GM19438 (cell line): ENCODE measurements around the gene KATNB1.
"Not testable (repeated sequence)": the region's sequence is repeated elsewhere in the genome, so short reads cannot be mapped to it uniquely, and the experiment has no call there.

ENCODE experiments used
- ATAC-seq: cut with Tn5 transposase; IDR thresholded peaks from one replicate; pipeline ENCODE4 v1.9.1; 2021; ENCODE audit warnings: low read depth; ENCODE audit not compliant: unreplicated experiment

Gene KATNB1

GRCh38 chr16:57700781-57701551 is 34.6 kb upstream of the KATNB1 start:
- ATAC-seq, result no peak

- no peak for ATAC-seq
Observed at GRCh38 chr16:57701759-57702371, 33.7 kb upstream of the KATNB1 start.

GRCh38 chr16:57703416-57704010 is 32.1 kb upstream of the KATNB1 start:
- ATAC-seq, result no peak

DNA sequence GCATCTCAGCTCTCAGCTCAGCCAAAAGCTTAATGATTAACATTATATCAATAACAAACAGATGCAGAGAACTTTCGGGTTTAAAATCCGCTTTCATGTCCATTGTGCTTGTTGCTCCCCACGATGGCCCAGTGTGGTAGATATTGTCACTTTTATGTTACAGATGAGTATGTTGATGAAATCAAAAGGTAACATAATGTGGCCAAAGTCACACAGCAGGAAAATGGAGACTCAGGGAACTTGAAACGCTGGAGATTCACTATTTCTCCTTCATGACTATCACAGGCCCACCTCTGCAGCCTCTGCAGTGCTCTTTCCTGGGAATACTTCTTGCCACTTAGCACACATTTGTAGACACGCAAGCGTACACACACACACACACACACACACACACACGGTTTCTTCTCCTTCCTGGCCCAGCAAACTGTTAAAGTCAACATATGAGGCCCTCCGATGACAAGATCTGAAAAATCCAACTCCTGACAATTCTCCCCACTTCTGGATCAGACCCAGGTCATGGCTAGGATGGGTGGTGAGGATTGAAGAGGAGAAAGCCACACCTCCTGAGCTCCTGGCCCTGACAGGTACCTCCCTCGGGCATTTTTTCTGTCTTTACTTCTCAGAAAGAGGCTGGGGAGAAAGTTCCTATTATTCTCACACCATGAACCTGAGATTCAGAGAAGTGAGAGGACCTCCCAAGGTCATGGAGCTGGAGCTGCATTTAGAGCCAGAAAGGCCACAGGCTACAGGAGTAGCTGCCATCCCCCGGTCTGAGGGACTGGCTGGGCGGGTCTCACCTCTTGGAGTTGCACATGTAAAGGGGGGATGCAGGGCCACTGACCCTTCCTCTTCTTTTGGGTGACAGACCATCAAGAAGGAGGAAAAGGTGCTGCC is 31.3 kb upstream of the KATNB1 start:
- ATAC-seq, result no peak

DNA sequence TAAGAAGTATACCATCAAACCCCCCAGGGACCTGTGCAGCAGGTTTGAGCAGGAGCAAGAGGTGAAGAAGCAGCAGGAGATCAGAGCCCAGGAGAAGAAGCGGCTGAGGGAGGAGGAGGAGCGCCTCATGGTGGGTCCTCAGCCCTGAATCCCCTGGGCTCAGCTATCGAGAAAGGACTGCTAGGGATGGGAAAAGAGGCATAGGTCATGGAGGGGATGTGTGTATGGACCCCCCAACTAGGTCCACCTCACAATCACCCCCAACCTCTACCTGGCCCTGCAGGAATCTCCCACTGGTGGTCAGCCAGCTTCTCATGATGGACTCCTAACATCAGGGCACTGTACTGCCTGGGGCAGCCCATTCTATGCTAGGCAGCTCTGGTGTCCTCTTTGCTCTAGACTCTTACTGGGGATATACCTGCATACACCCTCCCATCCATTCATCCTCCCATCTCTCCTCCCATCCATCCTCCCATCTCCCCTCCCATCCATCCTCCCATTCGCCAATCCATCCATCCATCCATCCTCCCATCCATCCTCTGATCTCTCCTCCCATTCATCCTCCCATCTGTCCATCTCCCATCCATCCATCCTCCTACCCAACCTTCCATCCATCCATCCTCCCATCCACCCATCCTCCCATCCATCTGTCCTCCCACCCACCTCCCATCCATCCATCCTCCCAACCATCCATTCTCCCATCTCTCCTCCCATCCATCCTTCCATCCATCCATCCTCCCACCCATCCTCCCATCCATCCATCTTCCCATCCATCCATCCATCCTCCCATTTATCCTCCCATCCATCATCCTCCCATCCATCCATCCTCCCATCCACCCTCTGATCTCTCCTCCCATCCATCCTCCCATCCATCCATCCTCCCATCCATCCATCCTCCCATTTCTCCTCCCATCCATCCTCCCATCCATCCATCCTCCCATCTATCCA is 30.4 kb upstream of the KATNB1 start:
- ATAC-seq, result no peak

DNA sequence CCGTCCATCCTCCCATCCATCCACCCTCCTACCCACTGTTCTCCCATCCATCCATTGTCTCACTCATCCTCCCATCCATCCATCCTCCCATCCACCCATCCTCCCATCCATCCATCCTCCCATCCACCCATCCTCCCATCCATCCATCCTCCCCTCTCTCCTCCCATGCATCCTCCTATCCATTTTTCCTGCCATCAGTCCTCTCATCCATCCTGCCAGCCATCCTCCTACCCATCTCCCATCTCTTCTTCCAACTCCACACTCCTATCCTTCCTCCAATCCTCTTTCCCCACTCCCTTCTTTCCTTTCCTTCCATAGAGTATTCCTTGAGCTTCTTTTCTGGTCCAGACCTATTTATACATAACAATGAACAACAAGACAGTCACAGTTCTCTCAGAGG is 28.9 kb upstream of the KATNB1 start:
- no peak for ATAC-seq

- no peak for ATAC-seq
Observed at GRCh38 chr16:57707331-57707730, 28.2 kb upstream of the KATNB1 start.

DNA sequence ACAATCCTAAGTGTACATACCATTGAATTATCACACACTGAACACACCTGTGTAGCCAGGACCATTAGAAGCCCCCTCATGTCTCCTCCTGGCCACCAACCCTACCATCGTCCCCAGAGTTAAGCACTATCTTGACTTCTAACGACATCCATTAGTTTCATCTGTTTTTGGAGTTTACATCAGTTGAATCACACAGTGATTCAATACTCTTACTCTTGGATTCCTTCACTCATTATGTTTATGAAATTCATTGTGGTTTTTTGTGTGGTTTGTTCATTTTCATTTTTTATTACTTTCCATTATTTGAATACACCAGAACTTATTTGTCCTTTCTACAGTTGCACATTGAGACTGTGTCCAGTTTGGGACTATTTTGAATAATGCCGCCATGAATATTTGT is 27.4 kb upstream of the KATNB1 start:
- no peak for ATAC-seq

- ATAC-seq, result no peak
Observed at GRCh38 chr16:57709663-57710062, 25.9 kb upstream of the KATNB1 start.

DNA sequence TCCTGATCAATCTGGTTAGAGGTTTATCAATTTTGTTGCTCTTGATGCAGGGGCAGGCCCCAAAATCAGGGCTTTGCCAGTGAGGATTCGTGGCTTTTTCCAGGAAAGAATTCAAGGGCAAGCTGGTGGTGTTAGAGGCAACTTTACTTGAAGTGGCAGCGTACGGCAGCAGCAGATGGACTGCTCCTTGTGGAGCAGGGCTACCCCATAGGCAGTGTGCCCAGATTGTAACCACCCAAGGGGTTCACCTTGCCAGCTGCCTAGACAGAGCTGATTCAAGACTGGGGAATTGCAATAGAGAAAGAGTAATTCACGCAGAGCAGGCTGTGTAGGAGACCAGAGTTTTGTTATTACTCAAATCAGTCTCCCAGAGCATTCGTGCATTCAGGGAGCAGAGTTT is 24.2 kb upstream of the KATNB1 start:
- no peak for ATAC-seq

DNA sequence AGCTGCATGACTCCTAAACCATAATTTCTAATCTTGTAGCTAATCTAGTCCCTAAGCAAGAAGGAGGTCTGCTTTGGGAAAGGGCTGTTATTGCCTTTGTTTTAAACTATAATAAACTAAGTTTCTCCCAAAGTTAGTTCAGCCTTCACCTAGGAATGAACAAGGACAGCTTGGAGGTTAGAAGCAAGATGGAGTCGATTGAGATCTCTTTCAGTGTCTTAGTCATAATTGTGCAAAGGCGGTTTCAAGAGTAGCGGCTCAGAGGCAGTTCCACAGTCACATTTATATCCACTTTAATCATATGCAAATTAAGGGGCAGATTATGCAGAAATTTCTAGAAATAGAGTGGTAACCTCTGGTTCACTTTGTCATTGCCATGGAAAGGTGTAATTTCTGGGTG is 23.6 kb upstream of the KATNB1 start:
- no peak for ATAC-seq

DNA sequence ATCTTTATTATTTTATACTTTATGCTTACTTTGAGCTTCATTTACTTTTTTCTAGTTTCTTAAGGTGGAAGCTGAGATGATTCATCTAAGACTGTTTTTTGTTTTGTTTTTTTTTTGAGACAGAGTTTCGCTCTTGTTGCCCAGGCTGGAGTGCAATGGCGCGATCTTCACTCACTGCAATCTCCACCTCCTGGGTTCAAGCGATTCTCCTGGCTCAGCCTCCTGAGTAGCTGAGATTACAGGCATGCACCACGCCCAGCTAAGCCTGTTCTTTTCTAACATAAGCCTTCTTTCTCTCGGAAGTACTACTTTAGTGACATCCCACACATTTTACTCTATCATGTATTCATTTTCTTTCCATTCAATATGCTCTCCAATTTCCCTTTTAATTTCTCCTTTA is 23.0 kb upstream of the KATNB1 start:
- ATAC-seq, result not testable (repeated sequence)

DNA sequence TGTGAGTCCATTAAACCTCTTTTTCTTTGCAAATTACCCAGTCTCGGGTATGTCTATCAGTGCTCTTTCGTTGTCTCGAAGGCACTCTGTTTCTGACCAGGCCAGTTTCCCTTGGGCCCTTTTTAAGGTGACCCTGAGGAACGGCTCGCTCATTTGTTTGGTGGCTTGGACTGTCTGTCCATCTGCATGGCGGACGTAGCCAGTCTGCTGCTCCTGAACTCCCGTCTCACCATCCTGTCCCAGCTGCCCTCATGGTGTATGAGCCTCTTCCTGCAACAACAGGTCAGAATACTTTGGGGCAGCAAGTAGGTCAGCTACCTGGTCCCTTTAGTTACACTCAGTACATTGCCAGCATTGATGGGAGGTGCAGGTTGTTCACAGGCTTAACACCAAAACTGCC is 22.0 kb upstream of the KATNB1 start:
- ATAC-seq, result no peak

DNA sequence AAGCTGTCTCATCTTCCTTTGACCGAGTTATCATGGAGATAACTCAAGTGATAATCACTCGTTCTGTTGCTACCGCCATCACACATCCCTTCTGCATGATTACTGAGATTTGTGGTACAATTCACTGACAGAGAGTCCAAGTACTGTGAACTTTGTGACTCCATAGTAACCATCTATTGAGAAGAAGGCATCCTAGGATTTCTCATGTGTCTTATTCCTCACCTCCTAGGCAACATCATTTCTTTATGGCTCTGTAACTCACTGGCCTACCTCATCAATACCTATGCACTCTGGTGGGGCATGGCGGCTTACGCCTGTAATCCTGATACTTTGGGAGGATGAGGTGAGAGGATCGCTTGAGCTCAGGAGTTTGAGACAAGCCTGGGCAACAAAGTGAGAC is 21.5 kb upstream of the KATNB1 start:
- ATAC-seq, result no peak

DNA sequence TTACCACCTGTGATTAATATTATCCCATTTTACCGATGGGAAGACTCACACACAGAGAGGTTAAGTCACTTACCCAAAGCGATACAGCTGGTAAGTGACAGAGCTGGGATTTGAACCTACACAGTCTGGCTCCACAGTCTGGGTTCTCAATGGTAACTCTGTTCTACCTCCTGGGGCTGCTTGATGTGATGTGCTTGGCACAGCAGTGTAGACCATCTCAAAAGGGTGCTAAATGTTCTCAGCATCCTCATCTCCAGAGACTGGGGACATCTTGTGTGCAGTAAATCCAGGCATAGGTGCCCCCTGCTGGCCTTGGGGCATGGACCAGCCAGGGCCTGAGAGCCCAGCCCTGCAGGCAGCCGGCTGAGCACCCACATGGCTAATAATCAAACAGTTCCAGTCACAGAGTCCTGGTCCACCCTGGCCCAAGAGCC is 15.4 kb upstream of the KATNB1 start:
- no peak for ATAC-seq

DNA sequence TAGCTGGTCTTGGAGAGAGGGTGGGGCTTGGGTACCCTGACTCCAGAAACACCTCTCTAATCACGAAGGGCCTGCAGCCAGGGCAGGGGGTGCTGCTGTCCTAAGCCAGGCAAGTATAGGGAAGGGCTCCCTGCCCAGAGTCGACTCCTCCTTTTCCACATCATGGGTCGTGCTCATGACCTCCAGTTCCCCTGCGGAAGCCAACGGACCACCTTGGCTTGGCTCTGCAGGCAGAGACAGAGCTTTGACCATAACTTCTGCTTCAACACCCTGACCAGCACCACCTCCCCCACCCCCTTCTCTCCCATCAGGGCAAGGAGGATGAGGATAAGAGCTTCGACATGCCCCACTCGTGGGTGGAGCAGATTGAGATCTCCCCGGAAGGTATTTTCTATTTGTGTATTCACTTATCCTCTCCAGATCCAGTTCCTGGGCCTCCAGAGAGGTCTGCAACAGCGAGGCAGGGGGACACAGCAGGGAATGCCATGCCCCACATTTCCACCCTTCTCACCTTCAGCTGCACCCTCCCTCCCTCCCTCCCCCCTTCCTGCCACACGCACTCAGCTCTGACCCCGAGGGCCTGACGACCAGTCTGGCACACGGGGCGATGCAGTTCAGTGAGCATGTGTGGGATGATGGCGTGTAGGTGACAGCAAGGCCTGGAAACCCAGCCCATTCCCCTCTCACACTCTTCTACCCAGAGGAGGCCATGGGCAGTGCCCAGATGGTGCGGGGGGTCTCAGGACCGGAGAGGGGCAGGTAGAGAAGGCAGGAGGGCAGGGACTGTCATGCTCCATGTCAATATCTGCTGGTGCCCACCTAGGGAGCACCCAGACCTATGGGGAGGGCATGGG is 14.0 kb upstream of the KATNB1 start:
- ATAC-seq, result no peak

GRCh38 chr16:57722210-57722499 is 13.4 kb upstream of the KATNB1 start:
- ATAC-seq, result no peak

DNA sequence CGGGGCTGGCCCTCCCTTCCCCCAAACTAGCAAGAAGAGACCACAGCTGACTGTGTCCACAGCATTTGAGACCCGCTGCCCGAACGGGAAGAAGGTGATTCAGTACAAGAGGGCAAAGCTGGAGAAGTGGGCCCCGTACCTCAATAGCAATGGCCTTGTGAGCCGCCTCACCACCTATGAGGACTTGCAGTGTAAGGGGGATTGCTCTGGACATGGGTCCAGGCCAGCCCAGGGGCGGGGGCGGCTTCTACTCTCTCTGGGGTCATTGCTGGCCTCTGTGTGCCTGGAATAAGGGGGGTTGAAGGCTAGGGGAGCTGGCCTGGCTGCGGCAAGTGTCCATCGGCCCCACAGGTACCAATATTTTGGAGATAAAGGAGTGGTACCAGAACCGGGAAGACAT is 12.9 kb upstream of the KATNB1 start:
- no peak for ATAC-seq

DNA sequence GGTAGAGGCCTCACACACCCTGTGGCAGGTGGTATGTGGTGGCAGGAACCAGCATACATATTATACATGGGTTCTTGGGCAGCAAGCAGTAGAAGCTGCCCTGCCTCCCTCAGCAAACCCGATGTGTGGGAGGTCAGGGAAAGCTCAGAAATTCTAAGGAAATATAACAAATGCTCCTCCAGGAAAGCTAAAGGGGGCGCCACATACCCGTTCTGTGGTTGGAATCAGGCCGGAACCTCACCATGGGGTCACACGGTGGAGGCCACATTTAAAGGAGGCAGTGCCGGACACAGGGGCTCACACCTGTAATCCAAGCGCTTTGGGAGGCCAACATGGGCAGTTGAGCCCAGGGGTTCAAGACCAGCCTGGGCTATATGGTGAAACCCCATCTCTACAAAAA is 12.4 kb upstream of the KATNB1 start:
- no peak for ATAC-seq
